HEK293T (cell line): ENCODE results near the gene RABL2B.

Experiments
- CTCF ChIA-PET: fragments of 350-600 bp; formaldehyde crosslinking; extraction: SDS; loops from one replicate; lab custom pipeline; 2021; ENCODE audit warnings: antibody characterized with exemption, inconsistent platforms; lab: Yijun Ruan, JAX
- POLR2A ChIA-PET: fragments of 350-600 bp; formaldehyde crosslinking; extraction: SDS; loops from one replicate; lab custom pipeline; 2020; ENCODE audit warnings: antibody characterized with exemption, inconsistent platforms; lab: Yijun Ruan, JAX
- DNase-seq: peaks from one replicate; pipeline ENCODE4 v3.0.0; 2012; ENCODE audit warnings: mixed read lengths; ENCODE audit errors: extremely low spot score
- ARNT ChIP-seq: fragments of 450-650 bp; IDR thresholded peaks from 2 replicates; pipeline ENCODE4 v1.6.1; 2017; ENCODE audit warnings: mild to moderate bottlenecking
- BHLHE40 ChIP-seq: fragments of 450-650 bp; IDR thresholded peaks from 2 replicates; pipeline ENCODE4 v1.6.1; 2016; ENCODE audit warnings: mild to moderate bottlenecking, moderate library complexity, borderline replicate concordance
- CTBP1 ChIP-seq: fragments of 450-650 bp; IDR thresholded peaks from 2 replicates; pipeline ENCODE4 v1.6.1; 2016; ENCODE audit warnings: borderline replicate concordance
- ELF4 ChIP-seq: fragments of 450-650 bp; IDR thresholded peaks from 2 replicates; pipeline ENCODE4 v1.6.1; 2017; ENCODE audit warnings: antibody characterized with exemption
- FOXA1 ChIP-seq: fragments of 450-650 bp; IDR thresholded peaks from 2 replicates; pipeline ENCODE4 v1.6.1; 2016; ENCODE audit warnings: mild to moderate bottlenecking
- FOXK2 ChIP-seq: fragments of 450-650 bp; IDR thresholded peaks from 2 replicates; pipeline ENCODE4 v1.6.1; 2016; ENCODE audit warnings: mild to moderate bottlenecking
- FOXM1 ChIP-seq: fragments of 450-650 bp; IDR thresholded peaks from 2 replicates; pipeline ENCODE4 v1.6.1; 2017; ENCODE audit warnings: mild to moderate bottlenecking, borderline replicate concordance
- HDGF ChIP-seq: fragments of 450-650 bp; IDR thresholded peaks from 2 replicates; pipeline ENCODE4 v1.6.1; 2017; ENCODE audit warnings: antibody characterized with exemption, borderline replicate concordance
- L3MBTL2 ChIP-seq: fragments of 450-650 bp; conservative IDR thresholded peaks from 2 replicates; pipeline ENCODE4 v1.6.1; 2016; ENCODE audit warnings: mild to moderate bottlenecking
- LEF1 ChIP-seq: fragments of 450-650 bp; IDR thresholded peaks from 2 replicates; pipeline ENCODE4 v1.6.1; 2017; ENCODE audit warnings: mild to moderate bottlenecking, borderline replicate concordance
- NFRKB ChIP-seq: fragments of 450-650 bp; IDR thresholded peaks from 2 replicates; pipeline ENCODE4 v1.6.1; 2016; ENCODE audit warnings: mild to moderate bottlenecking, moderate library complexity
- SP1 ChIP-seq: fragments of 450-650 bp; IDR thresholded peaks from 2 replicates; pipeline ENCODE4 v1.6.1; 2017
- SUZ12 ChIP-seq: fragments of 450-650 bp; IDR thresholded peaks from 2 replicates; pipeline ENCODE4 v1.6.1; 2016; ENCODE audit warnings: mild to moderate bottlenecking
- TARDBP ChIP-seq: fragments of 450-650 bp; IDR thresholded peaks from 2 replicates; pipeline ENCODE4 v1.6.1; 2016
- ZNF384 ChIP-seq: fragments of 450-650 bp; IDR thresholded peaks from 2 replicates; pipeline ENCODE4 v1.6.1; 2016
- TF ChIP-seq, protein P1 (sequence below): fragments of 450-650 bp; IDR thresholded peaks from 2 replicates; pipeline ENCODE4 v1.6.1; 2016

Gene RABL2B

DNA sequence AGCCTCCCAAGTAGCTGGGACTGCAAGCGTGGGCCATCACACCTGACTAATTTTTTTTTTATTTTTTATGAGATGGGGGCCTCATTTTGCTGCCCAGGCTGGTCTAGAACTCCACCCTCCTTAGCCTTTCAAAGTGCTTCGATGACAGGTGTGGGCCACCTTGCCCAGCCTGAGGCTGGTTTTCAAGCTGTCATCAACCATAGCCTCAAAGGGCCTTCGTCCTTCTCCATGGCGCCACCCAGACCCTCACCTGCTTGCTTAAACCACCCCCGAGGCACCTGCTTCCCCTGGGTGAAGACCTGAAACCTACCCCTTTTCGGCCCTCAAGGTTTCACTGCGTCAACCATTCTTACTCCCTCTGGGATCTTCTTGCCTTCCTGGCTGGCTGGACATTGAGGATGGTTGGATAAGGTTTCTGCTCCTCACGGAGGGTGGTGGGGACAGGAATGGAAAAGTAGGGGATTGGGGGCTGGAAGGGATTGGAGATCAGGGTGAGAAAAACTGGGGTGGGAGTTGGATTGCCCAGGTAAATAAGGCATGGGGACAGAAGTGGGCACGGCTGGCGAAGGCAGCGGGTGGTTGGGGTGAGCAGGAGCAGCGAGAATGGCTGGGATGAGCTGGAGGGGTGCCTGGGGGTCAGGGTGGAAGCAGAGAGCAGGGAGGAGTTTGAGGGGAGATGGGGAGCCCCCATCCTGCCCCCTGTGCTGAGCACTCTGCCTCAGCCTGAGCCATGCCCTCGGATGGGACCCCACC lies 48.3 kb downstream of the RABL2B start:
- CTCF ChIA-PET = no interaction called here
- POLR2A ChIA-PET = no interaction called here
- TF ChIP-seq ZNF384 (no peak), ELF4 (no peak), ARNT (no peak), TARDBP (no peak), LEF1 (no peak), SUZ12 (no peak)
- DNase-seq = no peak

DNA sequence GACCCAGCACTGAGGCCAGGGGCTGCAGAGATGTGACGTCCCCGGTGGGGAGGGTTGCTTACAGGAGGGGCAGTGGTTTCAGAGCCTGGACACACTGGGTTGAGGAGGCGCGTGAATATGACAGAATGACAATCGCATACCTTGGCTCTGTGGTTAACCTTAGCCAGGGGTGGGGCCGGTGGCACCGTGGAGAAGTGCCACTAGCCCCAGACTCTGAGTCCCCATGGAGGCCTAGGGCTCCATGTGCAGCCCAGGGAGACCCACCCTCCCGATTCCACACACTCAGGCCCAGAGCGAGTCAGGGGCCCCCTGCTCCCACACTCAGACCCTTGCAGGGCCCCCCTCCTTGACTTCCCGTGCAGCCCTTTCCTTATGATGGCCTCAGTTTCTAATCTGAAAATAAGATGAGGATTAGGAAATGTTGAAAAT lies 49.1 kb downstream of the RABL2B start:
- ChIA-PET POLR2A (no interaction called here), CTCF (no interaction called here)
- TF ChIP-seq BHLHE40 = no peak
- DNase-seq = no peak

GRCh38 chr22:50733521-50734342 lies 49.7 kb downstream of the RABL2B start:
- ChIA-PET CTCF (no interaction called here), POLR2A (no interaction called here)
- TF ChIP-seq SP1 (no peak), HDGF (no peak), ARNT (no peak), SUZ12 (no peak), ELF4 (no peak), FOXK2 (no peak), BHLHE40 (no peak), TARDBP (no peak), FOXA1 (no peak), L3MBTL2 (no peak), FOXM1 (no peak), CTBP1 (no peak), ZNF384 (no peak), NFRKB (no peak), LEF1 (no peak)
- TF ChIP-seq, protein P1, sequence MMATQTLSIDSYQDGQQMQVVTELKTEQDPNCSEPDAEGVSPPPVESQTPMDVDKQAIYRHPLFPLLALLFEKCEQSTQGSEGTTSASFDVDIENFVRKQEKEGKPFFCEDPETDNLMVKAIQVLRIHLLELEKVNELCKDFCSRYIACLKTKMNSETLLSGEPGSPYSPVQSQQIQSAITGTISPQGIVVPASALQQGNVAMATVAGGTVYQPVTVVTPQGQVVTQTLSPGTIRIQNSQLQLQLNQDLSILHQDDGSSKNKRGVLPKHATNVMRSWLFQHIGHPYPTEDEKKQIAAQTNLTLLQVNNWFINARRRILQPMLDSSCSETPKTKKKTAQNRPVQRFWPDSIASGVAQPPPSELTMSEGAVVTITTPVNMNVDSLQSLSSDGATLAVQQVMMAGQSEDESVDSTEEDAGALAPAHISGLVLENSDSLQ = no peak
- DNase-seq = no peak

- TF ChIP-seq CTBP1 (no peak), LEF1 (no peak), SUZ12 (no peak), ARNT (no peak), FOXA1 (no peak), BHLHE40 (no peak), L3MBTL2 (no peak), SP1 (no peak), FOXK2 (no peak), ELF4 (no peak), FOXM1 (no peak)
- ChIA-PET POLR2A (no interaction called here), CTCF (interaction anchor here (1.2 kb wide), 1 partner anchor 42 kb away, joined by 3 read pairs; no protein-coding TSS in a partner anchor)
- DNase-seq = no peak
These were observed 50.8 kb downstream of the RABL2B start for GRCh38 chr22:50732681-50733080.

DNA sequence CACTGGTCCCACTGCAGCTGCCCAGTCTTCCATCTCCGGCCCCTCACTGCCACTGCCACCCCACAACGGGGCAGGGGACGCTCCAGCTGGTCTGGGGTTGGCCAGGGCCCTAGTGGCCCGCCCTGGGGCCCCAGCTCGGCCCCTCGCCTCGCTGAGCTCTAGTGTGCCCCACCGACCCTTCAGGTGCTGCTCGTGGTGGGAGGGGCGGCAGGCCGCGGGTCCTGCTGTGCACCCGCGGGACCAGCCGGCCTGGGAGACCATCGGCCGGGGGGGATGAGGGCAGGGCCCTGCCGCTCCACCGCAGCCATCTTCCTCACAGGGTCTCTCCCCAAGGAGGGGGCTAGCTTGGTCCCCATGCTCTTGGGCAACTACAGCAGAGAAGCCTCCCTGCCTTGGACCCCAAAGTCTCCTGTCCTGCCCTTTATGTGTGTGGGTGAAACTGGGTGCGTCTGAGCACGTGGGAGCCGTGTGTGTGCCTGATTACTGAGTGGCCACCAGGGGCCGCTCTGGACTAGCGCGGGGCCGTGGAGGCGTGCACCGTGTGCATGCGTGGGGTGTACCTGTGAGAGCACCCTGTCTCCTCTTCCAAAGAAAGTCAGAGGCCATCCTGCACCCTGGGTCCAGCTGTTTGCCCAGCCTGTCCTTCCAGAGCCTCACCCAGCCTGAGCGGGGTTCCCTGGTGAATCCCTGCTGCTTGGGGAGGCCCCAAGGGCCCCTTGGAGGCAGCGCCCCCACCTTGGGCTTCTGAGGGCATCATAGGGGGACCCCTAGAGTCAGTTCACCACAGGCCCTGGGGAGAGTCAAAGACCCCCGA lies 51.4 kb downstream of the RABL2B start:
- CTCF ChIA-PET = interaction anchor here (0.9 to 1.2 kb wide), 2 partner anchors 15 to 43 kb away, joined by 3 read pairs; no protein-coding TSS in a partner anchor
- DNase-seq = peak; percentile 74
- POLR2A ChIA-PET = no interaction called here
- TF ChIP-seq, protein P1 = no peak
- TF ChIP-seq L3MBTL2 = peak; percentile 64
- TF ChIP-seq CTBP1 = no peak
- no peak for TF ChIP-seq FOXM1
- TF ChIP-seq FOXK2 = no peak
- no peak for TF ChIP-seq LEF1
- TF ChIP-seq TARDBP = peak; percentile 59; the same call in 1 of the 2 replicates
- TF ChIP-seq ELF4 = no peak

DNA sequence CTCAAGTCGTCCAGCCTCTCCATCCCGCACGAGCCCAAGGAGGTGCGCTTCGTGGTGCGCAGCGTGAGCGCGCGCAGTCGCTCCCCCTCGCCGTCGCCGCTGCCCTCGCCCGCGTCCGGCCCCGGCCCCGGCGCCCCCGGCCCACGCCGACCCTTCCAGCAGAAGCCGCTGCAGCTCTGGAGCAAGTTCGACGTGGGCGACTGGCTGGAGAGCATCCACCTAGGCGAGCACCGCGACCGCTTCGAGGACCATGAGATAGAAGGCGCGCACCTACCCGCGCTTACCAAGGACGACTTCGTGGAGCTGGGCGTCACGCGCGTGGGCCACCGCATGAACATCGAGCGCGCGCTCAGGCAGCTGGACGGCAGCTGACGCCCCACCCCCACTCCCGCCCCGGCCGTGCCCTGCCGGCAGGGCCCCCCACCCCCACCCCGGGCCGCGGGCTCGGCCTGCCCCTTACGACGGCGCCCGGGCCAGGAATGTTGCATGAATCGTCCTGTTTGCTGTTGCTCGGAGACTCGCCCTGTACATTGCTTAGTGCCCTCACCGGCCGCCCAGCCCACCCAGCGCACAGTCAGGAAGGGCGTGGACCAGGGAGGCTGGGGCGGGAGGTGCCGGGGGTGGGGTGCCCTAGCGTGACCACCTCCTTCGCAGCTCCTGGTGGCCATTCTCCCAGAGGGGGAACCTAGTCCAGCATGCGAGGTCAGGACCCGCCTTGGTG lies 52.3 kb downstream of the RABL2B start:
- TF ChIP-seq ZNF384 (no peak), SUZ12 (no peak), FOXA1 (no peak), ARNT (no peak), L3MBTL2 (no peak), NFRKB (no peak), LEF1 (no peak), FOXM1 (no peak)
- TF ChIP-seq, protein P1 = no peak
- no peak for DNase-seq
- ChIA-PET POLR2A (no interaction called here), CTCF (interaction anchor here (0.9 kb wide), 1 partner anchor 16 kb away, joined by 3 read pairs; no protein-coding TSS in a partner anchor)
